Measurements from ENCODE around the gene GDNF.
"Not testable (repeated sequence)": the region's sequence is repeated elsewhere in the genome, so short reads cannot be mapped to it uniquely, and the experiment has no call there.

Gene GDNF

DNA sequence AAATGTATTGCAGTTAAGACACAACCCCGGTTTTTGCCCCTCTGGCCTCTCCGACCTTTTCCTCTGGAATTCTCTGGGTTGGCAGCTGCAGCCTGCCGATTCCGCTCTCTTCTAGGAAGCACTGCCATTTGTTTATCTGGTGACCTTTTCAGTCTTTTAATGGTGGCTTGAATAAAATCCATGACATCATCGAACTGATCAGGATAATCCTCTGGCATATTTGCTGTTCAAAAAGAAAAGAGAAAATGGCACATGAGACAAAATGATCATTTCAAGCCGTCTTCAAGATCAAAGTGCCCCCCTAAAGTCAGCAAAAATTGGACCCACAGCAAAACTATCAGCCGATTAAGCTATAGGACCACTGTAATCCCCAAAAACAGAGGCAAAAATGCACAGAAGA lies 23.9 kb downstream of the GDNF start:
- DNase-seq = no peak

- no peak for DNase-seq
These were observed 25.1 kb downstream of the GDNF start for GRCh38 chr5:37814699-37815098.

DNA sequence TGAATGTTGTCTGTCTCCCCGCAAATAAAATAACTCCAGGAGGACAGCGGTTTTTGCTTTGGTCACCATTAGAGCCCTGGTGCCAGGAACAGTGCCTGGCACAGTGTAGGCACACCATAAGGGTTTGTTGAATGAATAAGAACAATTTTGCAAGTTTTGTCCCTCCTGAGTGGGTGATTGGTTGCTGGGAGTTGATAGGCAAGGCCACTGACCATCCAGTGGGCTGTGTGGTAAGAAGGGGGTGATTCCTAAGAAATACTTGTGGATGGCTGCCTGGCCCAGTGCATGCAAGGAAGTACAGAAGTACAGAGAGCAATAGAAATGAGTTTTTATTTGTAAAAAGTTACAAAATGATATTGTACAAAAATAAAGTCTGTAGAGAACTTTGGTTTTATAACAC lies 27.5 kb downstream of the GDNF start:
- DNase-seq = no peak

- DNase-seq = no peak
These were observed 28.0 kb downstream of the GDNF start for GRCh38 chr5:37811866-37812265.

DNA sequence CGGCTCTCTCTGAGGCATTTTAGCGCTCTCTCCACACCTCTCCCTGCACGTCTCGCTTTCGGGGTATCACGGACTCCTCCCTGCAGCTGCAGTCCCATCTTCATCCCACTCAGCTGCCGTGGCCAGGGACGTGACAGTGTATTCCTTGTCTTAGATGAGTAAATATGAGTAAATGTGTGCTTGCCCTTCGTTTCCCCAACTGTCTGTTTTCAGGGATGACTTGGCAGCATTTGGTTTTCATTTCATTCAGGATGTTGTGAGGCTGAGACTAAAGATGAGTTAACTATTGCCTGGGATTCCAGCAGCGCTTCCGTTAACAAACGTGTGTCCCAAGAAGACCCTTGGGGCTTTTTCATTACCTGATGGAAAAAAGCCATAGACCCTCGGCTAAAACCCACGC lies 29.5 kb downstream of the GDNF start:
- no peak for DNase-seq

DNA sequence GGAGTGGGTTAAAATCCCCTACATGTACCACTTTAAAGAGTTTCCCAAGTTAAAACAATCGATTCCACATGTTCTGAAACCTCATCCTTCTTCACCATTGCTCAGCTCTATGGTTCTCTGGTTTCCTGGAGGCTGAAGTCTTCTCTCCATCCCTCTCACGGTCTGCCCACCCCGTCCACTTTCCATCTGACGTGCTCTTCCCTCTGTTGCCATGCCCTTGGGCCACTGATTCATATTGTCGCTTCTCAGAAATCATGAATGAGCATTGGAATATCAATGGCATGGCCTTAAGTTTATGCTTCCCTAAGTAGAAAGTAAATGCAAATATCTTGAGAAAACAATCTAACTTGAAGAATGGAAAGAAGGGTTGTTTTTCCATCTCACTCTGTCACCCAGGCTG lies 30.9 kb downstream of the GDNF start:
- DNase-seq = no peak

- no peak for DNase-seq
These were observed 32.1 kb downstream of the GDNF start for GRCh38 chr5:37807621-37808301.

DNA sequence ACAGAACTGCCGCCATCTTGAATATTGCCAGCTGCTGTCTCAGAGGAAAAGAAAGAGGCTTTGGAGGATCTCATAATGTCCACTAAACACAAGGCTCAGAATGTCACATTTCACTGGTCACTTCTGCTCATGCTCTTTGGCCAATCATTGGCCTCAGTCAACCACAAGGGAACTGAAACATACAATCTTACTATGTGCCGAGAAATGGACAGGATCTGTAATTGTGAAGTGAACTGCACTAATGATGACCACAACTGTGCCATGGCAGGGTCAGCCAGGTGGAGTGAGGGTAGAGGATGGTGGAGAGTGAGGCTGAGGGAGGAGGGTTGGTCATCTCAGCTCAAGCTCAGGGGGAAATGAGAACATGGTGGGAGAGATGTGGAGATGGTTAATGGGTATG lies 32.8 kb downstream of the GDNF start:
- DNase-seq = no peak

- no peak for DNase-seq
These were observed 33.4 kb downstream of the GDNF start for GRCh38 chr5:37806476-37806875.

GRCh38 chr5:37806016-37806415 lies 33.8 kb downstream of the GDNF start:
- no peak for DNase-seq

GRCh38 chr5:37804401-37804800 lies 35.4 kb downstream of the GDNF start:
- DNase-seq = no peak

- no peak for DNase-seq
These were observed 36.4 kb downstream of the GDNF start for GRCh38 chr5:37803487-37803886.

DNA sequence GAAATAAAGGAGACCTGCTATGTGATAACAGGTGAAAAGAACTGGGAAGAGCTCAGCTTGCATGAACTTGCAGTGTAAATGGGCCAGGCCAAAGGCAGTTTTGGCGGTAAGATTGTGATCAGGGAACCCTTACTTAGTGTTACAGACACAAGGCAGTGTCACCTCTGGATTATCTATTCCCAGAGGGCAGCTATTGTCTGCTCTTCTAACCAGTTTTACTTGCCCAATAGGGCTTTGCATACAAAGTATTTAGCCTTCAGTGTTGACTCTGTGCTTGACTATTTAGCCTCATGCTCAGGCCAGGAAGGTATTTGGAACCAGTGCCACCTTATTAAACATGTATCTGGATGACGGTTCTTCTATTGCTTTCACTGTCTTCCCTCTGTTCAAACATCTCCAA lies 38.3 kb downstream of the GDNF start:
- DNase-seq = no peak

DNA sequence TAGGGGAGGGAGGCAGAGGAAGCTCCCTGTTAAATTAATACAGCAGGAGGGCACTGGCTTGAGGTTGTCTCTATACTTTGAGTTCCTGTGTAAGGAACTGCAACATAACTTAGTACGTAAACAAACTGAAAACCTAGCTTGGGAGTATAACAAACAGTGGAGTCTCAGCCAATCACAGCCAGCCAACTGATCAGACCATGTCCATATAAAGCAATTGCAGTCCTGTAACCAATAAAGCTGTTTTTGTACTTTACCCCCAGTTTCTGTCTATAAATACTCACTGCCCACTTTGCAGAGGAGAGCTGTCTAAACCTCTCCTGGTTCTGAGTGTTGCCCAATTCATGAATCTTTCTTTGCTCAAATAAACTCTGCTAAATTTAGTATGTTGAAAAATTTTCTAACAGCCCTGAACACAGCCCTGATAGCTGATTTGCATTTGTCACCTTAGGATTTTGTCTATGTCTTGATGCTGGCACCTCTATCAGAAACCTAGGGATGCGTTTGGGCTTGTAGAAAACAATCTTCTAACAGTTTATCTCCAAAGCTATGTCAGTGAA lies 39.9 kb downstream of the GDNF start:
- DNase-seq = no peak

DNA sequence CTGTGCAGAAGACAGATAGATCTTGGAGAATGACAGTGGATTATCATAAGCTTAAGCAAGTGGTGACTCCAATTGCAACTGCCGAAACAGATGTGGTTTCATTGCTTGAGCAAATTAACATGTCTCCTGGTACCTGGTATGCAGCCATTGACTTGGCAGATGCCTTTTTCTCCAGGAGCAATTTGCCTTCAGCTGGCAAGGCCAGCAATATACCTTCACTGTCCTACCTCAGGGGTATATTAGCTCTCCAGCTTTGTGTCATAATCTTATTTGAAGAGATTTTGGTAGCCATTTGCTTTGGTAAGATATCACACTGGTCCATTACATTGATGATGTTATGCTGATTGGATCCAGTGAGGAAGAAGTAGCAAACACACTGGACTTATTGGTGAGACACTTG lies 43.4 kb downstream of the GDNF start:
- DNase-seq = not testable (repeated sequence)

DNA sequence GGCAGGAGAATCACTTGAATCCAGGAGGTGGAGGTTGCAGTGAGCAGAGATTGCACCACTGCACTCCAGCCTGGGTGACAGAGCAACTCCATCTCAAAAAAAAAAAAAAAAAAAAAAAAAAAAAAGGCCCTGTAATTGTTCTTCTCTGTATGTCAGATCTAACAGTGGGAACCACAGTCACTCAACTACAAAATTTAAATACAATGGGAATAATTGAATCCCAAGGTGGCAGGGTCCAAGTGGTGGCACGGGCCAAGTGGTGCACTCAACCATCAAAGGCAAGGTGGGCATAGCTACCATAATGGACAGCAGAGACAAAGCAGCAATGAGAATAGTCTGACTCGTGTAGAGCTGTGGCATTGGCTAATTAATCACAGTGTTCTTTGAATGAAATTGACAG lies 44.5 kb downstream of the GDNF start:
- not testable (repeated sequence) for DNase-seq

DNA sequence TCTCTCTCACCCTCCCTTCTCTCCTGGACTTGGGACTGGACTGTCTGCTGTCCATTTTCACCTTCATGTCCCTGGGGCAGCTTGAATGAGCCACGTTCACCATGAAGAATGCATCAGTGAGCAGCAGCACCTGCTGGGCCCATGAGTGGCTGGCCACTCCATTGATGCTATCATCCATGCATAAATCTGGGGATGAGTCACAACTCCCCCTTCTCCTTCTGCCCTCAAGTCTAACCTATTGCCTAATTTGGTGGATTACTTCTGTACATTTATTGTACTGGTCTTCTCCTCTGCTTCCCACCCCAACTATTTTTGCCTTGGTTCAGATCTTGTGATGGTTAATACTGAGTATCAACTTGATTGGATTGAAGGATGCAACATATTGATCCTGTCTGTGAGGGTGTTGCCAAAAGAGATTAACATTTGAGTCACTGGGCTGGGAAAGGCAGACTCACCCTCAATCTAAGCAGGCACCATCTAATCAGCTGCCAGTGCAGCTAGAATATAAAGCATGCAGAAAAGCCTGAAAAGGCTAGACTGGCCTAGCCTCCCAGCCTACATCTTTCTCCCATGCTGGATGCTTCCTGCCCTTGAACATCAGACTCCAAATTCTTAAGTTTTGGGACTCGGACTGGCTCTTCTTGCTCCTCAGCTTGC lies 46.7 kb downstream of the GDNF start:
- DNase-seq = no peak

DNA sequence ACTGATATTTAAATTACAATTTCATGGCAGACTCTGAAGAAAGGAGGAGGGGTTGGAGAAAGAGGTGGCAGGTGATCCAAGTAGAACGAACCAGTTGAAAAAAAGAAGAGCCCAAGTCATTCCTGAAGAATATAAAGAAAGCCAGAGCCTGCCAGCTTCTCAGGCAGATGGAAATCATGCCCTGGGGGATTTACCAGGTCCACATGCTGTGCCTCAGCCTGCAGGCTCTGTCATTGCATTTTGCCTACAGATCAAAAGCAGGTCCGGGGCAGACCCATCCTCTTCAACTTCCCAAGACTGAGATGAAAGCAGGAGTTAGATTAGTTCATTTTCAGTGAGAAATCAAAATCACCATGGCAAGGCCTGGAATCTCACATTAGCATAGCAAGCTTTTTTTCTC lies 48.5 kb downstream of the GDNF start:
- no peak for DNase-seq

- no peak for DNase-seq
These were observed 49.9 kb downstream of the GDNF start for GRCh38 chr5:37789991-37790390.

- DNase-seq = no peak
These were observed 52.1 kb downstream of the GDNF start for GRCh38 chr5:37787742-37788141.

DNA sequence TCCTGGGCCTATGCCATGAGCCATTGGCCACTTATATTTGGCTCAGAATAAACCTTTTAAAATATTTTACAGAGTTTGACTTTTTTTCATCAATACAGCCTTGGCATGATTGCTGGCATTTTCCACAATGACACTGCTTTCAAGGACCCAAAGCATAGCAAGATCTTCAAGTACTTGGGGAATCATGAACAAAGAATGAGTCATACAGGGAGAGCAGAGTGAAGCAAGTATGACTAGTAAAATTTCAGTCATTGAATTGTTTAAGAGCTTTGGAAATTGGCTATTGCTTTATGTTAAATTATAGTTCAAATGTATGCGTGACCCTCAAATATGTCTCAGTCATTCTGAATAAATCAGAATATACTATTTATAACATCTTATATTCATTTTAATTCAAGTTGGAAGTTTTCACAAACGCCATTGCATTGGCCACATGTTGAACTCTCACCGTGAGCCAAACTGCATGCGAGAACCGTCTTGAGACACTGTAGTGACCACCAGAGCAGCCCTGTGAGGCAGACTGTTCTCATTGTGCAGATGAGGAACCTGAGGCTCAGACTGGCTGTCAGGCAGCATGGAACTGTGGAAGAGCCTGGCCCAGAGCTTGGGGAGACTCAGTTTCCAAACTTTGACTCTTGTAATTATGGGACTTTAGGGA lies 52.9 kb downstream of the GDNF start:
- no peak for DNase-seq

DNA sequence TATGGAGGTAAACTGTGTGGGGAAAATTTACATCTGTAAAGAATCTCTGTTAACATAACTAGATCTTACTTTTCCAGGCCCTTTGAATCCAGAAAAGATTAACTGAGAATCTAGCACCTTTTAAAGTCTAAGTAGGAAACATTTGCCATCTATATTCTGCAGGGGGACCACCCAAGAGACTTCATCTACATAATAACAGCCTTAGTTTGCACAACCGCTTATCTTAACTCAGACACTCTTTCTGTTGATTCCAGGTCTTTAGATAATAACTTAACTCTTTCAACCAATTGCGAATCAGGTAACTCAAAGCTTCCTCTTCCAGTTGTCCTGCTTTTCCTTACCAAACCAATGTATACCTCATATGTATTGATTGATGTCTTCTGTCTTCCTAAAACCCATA lies 53.4 kb downstream of the GDNF start:
- DNase-seq = no peak

DNA sequence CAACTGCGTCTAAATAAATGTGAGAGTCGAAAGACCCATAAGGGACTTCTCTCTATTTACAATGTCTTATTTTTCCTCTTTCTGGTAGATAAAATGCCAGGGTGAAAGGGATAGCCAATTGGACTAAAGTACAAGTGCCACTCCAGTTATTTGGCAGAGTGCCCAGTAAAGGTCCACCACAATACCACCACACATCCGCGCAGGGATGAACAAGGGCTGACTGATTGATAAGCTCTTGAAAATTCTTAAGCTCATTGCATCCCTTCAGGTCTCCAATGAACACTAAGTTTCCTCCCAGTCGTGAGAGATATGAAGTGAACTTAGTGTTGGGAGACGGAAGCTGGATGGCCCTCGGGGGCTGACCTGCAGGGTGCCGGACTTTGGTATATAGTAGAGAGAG lies 58.4 kb downstream of the GDNF start:
- not testable (repeated sequence) for DNase-seq

DNA sequence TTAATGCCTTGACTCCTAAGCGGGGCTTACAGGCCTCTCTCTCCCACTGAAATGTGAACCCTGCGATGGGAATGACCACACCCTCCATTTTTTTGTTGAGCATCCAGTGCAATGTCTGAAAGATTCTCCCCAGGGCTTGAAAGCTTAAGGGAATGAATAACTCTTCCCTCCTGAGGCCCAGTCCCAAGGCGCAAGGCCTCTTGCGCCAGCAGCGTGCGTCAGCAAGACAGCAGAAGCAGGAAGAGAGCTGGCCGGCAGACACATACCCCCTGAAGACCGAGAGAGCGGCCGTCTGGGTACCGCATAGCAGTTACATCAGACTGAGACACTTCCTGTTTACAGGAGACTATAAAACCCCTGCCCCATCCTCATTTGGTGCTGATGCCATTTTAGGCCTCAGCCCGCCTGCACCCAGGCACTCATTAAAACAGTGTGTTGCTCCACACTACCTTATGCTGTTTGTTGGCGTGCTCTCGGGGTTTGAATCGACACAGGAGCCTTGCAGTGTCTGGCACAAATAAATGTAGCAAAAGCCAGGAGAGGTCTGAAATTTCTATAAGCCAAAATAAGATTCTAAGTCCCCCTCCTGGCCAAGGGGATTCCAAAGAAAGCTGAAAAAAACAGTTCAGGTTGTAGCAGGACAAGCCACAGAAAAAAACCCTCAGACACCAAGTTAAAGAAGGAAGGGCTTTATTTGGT lies 62.3 kb downstream of the GDNF start:
- DNase-seq = no peak
